Measurements from ENCODE around the gene GNAQ. TPM values are rescaled to one million over a fixed set of nuclear protein-coding genes. Genes with fewer than 3 reads are reported as not detected.

The GNAQ gene
- total RNA-seq, 1 experiment from 2014 or later = 0.51 TPM

- H3K9ac ChIP-seq (ENCODE audit: low read length) = no peak overlapping the region
- ATAC-seq (no peak), DNase-seq (no peak)
- no peak overlapping the region for H3K4me3 ChIP-seq (ENCODE audit: low read length)
- no peaks in the 10 kb centered on the region for H3K27me3 ChIP-seq (ENCODE audit: low read length)
- H3K27ac ChIP-seq (ENCODE audit: low read length) = no peak overlapping the region
- peaks cover 22% of the 10 kb centered on the region for H3K4me1 ChIP-seq (ENCODE audit: insufficient read depth, low read length)
- POLR2A ChIA-PET (ENCODE audit: unreplicated experiment) = no interaction called here
- H3F3A ChIP-seq (ENCODE audit: low read length, unreplicated experiment) = no peaks in the 10 kb centered on the region
- no peak for TF ChIP-seq EZH2 (IDR thresholded peaks at IDR 0.05; ENCODE audit: low read length, unreplicated experiment)
- TF ChIP-seq CTCF (conservative IDR thresholded peaks at IDR 0.05; ENCODE audit: low read depth, low read length) = no peak
- no peak for TF ChIP-seq EZH2phosphoT487 (IDR thresholded peaks at IDR 0.05; ENCODE audit: borderline replicate concordance, low read length)
- CTCF ChIA-PET = no interaction called here
- H3K4me2 ChIP-seq (ENCODE audit: low read length) = no peak overlapping the region
- H4K20me1 ChIP-seq (ENCODE audit: low read length) = no peaks in the 10 kb centered on the region
- no TSS peak for BruUV-seq (replicated peaks)
- intact Hi-C loops (cut with micrococcal nuclease) = loop anchor here (10.0 kb wide), 1 partner anchor 100 kb away; no protein-coding TSS in a partner anchor
- H3K9me3 ChIP-seq (ENCODE audit: low read length) = no peaks in the 10 kb centered on the region
- H3K36me3 ChIP-seq (ENCODE audit: low read depth, low read length) = no peaks in the 10 kb centered on the region
- H3K79me2 ChIP-seq (ENCODE audit: low read length) = no peaks in the 10 kb centered on the region
- no peak overlapping the region for H2AFZ ChIP-seq (ENCODE audit: low read length)
- H3K9me2 ChIP-seq (replicated peaks; ENCODE audit: low read length) = no peaks in the 10 kb centered on the region
Measured at GRCh38 chr9:77954666-77955015, 77.0 kb downstream of the GNAQ start.

- H3K9me3 ChIP-seq (ENCODE audit: low read length) = no peaks in the 10 kb centered on the region
- no peak for TF ChIP-seq EZH2phosphoT487 (IDR thresholded peaks at IDR 0.05; ENCODE audit: borderline replicate concordance, low read length)
- no peak for TF ChIP-seq EZH2 (IDR thresholded peaks at IDR 0.05; ENCODE audit: low read length, unreplicated experiment)
- no peak for TF ChIP-seq CTCF (conservative IDR thresholded peaks at IDR 0.05; ENCODE audit: low read depth, low read length)
- no peaks in the 10 kb centered on the region for H3K36me3 ChIP-seq (ENCODE audit: low read depth, low read length)
- no peak overlapping the region for H3K9ac ChIP-seq (ENCODE audit: low read length)
- no peaks in the 10 kb centered on the region for H3K9me2 ChIP-seq (replicated peaks; ENCODE audit: low read length)
- H3F3A ChIP-seq (ENCODE audit: low read length, unreplicated experiment) = no peaks in the 10 kb centered on the region
- ChIA-PET POLR2A (ENCODE audit: unreplicated experiment) (no interaction called here), CTCF (no interaction called here)
- no peak overlapping the region for H2AFZ ChIP-seq (ENCODE audit: low read length)
- H3K4me3 ChIP-seq (ENCODE audit: low read length) = no peak overlapping the region
- no peak for DNase-seq
- peaks cover 22% of the 10 kb centered on the region for H3K4me1 ChIP-seq (ENCODE audit: insufficient read depth, low read length)
- H3K79me2 ChIP-seq (ENCODE audit: low read length) = no peaks in the 10 kb centered on the region
- no peaks in the 10 kb centered on the region for H4K20me1 ChIP-seq (ENCODE audit: low read length)
- H3K27me3 ChIP-seq (ENCODE audit: low read length) = no peaks in the 10 kb centered on the region
- H3K27ac ChIP-seq (ENCODE audit: low read length) = no peak overlapping the region
- intact Hi-C loops (cut with micrococcal nuclease) = loop anchor here (10.0 kb wide), 1 partner anchor 99 kb away; no protein-coding TSS in a partner anchor
- no TSS peak for BruUV-seq (replicated peaks)
- no peak for ATAC-seq
- no peak overlapping the region for H3K4me2 ChIP-seq (ENCODE audit: low read length)
Measured at GRCh38 chr9:77954013-77954665, 77.5 kb downstream of the GNAQ start.

- no TSS peak for BruUV-seq (replicated peaks)
- POLR2A ChIA-PET (ENCODE audit: unreplicated experiment) = no interaction called here
- Histone ChIP-seq H2AFZ (ENCODE audit: low read length) (no peak overlapping the region), H3K36me3 (ENCODE audit: low read depth, low read length) (no peaks in the 10 kb centered on the region), H3K4me1 (ENCODE audit: insufficient read depth, low read length) (peaks cover 22% of the 10 kb centered on the region), H3K9me3 (ENCODE audit: low read length) (no peaks in the 10 kb centered on the region), H3K27ac (ENCODE audit: low read length) (no peak overlapping the region), H3K4me2 (ENCODE audit: low read length) (no peak overlapping the region), H3K9me2 (replicated peaks; ENCODE audit: low read length) (no peaks in the 10 kb centered on the region), H3K4me3 (ENCODE audit: low read length) (no peak overlapping the region), H3K79me2 (ENCODE audit: low read length) (no peaks in the 10 kb centered on the region), H3K9ac (ENCODE audit: low read length) (no peak overlapping the region), H4K20me1 (ENCODE audit: low read length) (no peaks in the 10 kb centered on the region), H3K27me3 (ENCODE audit: low read length) (no peaks in the 10 kb centered on the region), H3F3A (ENCODE audit: low read length, unreplicated experiment) (no peaks in the 10 kb centered on the region)
- DNase-seq (no peak), ATAC-seq (peak; percentile 29; the same call in 1 of the 2 replicates)
- intact Hi-C loops (cut with micrococcal nuclease) = loop anchor here (10.0 kb wide), 1 partner anchor 99 kb away; no protein-coding TSS in a partner anchor
- CTCF ChIA-PET = no interaction called here
- no peak for TF ChIP-seq CTCF (conservative IDR thresholded peaks at IDR 0.05; ENCODE audit: low read depth, low read length)
- no peak for TF ChIP-seq EZH2 (IDR thresholded peaks at IDR 0.05; ENCODE audit: low read length, unreplicated experiment)
- TF ChIP-seq EZH2phosphoT487 (IDR thresholded peaks at IDR 0.05; ENCODE audit: borderline replicate concordance, low read length) = no peak
Measured at GRCh38 chr9:77953590-77953989, 78.0 kb downstream of the GNAQ start.
